Measurements from ENCODE around the gene EPHA6.

DNA sequence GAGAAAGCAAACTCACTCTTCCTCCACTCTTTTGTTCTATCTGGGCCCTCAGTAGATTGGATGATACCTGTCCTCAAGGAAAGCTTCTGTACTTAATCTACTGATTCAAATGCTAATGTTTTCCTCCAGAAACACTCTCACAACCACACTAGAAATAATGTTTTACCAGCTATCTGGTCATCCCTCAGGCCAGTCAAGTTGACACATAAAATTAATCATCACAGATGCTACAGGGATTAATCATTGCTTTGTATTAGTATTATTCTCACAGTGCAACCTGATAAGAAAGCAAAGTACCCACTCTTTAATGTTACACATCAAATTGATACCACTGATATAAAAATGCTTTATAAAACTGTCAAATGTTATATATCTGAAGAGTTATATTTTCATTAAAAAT is 897.3 kb downstream of the EPHA6 start:
- TF ChIP-seq, protein P1, sequence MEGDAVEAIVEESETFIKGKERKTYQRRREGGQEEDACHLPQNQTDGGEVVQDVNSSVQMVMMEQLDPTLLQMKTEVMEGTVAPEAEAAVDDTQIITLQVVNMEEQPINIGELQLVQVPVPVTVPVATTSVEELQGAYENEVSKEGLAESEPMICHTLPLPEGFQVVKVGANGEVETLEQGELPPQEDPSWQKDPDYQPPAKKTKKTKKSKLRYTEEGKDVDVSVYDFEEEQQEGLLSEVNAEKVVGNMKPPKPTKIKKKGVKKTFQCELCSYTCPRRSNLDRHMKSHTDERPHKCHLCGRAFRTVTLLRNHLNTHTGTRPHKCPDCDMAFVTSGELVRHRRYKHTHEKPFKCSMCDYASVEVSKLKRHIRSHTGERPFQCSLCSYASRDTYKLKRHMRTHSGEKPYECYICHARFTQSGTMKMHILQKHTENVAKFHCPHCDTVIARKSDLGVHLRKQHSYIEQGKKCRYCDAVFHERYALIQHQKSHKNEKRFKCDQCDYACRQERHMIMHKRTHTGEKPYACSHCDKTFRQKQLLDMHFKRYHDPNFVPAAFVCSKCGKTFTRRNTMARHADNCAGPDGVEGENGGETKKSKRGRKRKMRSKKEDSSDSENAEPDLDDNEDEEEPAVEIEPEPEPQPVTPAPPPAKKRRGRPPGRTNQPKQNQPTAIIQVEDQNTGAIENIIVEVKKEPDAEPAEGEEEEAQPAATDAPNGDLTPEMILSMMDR (IDR thresholded peaks at IDR 0.05) = no peak
- TF ChIP-seq EP300 (IDR thresholded peaks at IDR 0.05) (no peak), POLR2A (IDR thresholded peaks at IDR 0.05) (no peak)
